HG03558 (cell line): Measurements from ENCODE around the gene LTBP1.

ENCODE experiments used
- ATAC-seq: cut with Tn5 transposase; IDR thresholded peaks from one replicate; pipeline ENCODE4 v1.9.1; 2021; ENCODE audit warnings: moderate number of reproducible peaks; ENCODE audit not compliant: unreplicated experiment; ENCODE audit errors: extremely low read depth

Gene LTBP1

DNA sequence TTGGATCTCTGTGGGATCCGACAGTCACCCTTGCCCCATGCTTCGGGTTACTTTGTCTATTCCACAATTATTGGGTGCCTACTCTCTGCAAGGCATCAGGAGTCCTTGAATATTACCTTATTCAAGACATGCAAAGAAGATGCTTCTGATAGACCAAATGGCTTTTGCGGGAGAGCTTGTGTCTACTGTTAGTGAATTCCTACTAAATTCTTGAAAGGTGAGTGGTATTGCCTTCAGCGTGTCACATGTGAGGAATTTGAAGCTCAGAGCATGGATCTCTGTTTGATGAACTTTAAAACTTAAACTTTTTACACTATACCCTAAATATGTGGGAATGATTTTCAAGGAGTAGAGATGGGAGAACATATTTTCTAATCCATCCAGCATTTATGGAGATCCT, 184.4 kb downstream of the LTBP1 start:
- no peak for ATAC-seq

DNA sequence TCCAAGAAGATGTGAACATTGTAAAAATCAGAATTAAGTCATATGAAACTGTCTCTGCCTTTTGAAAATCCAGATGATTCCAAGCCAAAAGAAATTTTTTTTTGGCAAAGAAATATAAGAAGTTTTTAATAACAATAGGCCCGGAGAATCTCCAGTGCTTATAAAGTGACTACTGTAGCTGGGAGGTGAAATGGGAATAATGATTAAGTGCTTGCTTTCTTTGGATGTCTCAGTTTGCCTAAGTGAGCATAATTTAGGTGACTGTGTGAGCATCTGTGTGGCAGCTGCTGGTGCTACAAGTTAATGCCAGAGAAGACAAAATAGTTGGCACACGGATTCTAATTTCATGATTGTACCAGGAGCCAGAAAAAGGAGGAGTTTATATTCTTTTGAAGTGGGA, 185.0 kb downstream of the LTBP1 start:
- ATAC-seq, result no peak

DNA sequence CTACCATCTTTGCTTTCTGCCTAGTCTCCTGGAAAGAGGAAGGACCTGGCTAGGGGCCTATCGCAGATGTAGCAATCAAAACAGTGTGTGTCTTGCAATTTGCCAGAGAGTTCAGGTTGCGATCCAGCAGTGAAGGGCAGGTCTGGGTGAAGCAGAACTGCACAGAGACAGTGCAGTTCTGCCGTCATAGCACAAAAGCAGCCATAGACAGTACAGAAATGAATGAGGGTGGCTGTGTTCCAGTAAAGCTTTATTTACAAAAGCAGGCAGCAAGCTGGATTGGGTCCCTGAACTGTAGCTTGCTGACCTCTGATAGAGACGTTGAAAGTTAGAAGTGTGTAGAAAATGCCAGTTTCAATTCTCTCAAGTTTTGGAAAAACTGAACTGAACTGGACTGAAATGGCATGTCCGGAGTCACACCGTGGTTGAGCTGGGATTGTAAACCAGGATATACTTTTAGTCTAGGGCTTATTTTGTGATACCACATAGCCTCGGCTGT, 186.8 kb downstream of the LTBP1 start:
- ATAC-seq, result no peak

DNA sequence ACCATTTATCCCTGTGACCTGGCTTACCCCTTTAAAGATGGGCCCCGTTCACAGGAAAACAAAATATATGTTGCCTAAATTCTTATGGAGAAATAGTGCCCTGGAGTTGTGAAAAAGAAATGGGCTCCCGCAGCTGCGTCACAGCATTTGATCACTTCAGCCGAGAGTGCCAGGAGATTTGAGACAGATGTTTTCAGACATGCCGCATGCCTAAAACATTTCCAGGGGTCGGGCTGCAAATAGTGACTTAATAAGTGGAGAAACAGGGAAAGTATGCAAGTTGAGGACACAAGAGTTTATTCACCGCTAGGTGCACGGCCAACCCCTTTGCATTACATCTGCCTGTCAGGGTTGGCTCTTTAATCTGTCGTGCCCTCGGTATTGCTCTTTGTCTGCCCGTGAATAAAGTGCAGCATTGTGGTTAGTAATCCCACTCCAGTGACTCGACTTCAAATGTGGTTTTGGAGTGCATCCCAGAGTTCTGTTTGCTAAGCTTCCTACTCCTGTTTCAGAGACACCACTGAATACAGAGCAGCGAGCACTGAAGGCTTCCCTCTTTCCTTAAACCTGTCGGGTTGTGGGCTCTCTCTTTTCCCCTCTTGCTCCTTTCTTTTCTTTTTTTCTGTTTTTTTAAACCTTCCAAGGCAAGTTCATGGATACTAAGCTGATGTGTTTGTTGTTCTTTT, 187.5 kb downstream of the LTBP1 start:
- ATAC-seq, result no peak

DNA sequence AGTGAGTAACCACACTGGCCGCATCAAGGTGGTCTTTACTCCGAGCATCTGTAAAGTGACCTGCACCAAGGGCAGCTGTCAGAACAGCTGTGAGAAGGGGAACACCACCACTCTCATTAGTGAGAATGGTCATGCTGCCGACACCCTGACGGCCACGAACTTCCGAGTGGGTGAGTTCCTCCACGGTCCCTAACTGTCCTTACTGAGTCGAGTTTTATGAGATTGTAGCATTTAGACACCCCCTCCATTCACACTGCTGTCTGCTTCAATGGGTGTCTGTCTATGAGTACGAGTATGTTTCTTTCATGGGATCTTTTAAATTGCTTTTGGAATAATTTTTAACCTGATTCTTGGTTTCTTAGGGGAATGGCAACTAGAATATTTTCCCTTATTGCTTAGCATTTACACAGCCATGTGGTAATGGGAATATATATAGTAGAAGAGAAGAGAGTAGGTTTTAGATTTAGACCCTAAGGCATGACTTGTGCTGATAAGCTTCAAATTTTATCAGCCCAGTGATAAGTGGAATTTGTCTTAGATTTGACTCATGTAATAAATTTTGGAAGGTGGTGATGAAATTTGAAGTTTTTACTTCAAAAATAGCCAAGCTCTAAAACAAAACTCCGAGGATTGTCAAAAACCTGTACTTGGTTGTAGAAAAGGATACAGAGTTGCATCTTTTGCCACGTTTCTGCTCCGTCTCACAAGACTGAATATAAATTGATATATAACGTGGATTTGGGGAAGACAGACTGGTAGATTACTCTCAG, 188.2 kb downstream of the LTBP1 start:
- ATAC-seq, result no peak

DNA sequence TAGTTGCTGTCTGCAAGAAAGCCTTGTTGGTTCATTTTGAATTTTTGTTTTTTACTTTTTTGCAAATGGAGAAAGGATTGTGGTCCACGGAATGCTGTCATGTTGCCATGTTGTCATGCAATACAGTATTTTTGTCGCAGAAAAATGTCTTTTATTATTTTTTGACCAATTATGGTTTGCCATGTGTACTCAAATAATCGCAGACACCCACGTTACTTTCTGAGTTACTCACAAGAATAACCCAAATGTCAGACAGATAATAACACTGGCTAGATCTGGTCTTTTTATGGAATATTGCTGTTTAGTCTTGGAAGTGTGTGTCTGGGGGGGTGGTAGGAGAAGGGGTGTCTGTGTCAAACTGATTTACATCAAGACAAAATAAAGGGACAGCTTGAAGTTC, 188.9 kb downstream of the LTBP1 start:
- ATAC-seq, result no peak

DNA sequence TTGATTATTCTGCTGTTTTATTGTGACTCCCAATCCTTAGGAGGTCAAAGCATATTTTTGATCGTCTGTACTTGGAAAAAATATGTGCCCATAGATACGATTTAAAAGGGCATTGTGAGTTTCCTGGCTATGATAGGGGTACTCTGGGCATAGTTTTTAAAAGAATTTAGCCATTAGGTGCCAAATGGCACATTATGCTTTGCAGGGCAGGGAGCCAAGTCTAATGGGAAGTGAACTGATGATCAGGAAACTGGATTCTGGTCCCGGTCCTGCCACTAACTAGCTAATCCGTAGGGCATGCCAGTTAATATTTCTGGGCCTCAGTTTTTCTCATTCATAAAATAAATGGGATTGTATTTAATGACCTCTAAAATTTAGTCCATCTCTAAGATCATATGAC, 189.3 kb downstream of the LTBP1 start:
- ATAC-seq, result no peak

DNA sequence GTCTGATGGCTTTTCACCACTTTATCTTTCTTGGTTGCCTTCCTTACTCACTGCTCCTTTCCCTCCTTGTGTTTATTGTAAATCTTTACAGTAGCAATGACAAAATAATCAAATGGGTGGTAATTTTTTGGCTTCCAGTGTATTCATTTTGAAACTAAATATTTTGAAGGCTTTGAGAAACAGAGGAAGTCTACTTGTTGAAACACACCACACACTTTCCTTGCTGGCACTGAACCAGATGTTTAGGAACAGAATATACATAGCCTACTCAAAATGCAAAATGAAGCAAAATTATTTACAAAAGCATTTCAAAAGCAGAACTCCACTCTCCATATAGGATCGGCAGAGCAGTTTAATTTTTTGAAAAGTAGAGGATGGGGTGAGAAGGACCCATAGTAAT, 189.8 kb downstream of the LTBP1 start:
- no peak for ATAC-seq

DNA sequence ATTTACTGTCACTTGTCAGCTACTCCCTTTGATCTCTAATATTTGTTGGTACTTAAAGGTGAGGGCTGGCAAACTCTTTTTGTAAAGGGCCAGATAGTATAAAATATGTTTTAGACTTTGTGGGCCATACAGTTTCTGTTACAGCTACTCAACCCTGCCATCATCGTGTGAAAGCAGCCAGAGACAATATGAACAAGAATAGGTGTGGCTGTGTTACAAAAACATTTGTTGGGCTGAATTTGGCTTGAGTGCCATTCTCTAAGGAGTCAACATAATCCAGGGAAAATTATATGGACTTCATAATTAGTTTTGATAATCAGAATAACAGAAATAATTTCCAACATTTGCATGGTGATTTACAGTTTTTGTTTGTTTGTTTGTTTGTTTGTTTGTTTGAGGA, 190.6 kb downstream of the LTBP1 start:
- no peak for ATAC-seq

DNA sequence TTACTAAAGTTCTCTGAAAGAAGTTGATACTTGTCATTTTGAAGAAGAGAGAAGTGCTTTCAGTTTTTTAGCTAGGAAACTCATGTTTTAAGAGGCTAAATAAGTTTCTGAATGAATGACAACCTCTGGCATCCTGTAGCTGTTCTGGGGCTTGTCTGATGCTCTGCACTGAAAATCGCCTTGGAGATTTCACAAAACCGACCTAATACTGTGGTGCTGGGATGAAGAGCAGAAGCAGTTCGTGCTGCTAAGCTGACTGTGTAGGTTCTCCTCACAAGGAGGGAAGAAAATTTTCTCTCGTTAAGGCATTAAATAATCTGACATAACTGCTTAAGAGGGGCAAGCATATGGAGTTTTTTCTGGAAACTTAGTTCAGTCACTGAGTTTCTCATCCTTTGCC, 193.2 kb downstream of the LTBP1 start:
- ATAC-seq, result no peak

DNA sequence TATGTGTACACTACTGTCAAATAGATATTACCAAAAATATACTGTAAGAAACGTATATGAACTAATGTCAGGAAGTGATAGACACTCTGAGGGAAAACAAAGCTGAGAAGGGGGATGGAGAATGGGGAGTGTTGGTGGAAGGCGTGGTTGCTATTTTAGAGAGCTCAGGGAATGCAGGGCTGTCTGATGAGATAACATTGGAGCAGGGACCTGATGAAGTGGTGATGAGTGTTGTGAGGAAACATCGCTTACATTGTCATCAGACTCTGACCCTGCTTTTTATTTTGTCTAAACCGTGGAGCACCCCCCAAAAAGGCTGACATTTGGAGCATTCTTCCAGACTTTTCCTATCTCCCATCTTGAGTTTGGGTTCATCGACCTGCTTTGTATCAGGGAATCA, 194.7 kb downstream of the LTBP1 start:
- no peak for ATAC-seq

DNA sequence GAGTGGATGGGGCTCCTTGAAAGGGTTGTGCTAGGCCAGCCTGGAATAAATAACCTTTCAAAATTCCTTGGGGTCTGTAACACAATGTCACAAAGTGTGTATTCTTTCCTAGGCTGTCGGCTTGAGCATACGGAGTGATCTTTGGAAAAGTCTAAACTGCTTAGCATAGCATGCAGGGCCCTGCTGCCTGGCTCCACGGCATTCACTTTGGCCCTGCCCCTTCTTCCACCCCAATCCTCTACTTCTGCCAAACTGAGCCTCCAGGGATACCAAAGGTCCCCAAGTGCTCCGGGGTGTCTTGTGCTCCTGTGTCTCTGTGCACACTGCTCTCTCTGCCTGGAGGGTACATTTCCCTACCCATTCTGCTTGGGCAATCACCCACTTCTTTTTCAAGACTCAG, 196.1 kb downstream of the LTBP1 start:
- ATAC-seq, result no peak

DNA sequence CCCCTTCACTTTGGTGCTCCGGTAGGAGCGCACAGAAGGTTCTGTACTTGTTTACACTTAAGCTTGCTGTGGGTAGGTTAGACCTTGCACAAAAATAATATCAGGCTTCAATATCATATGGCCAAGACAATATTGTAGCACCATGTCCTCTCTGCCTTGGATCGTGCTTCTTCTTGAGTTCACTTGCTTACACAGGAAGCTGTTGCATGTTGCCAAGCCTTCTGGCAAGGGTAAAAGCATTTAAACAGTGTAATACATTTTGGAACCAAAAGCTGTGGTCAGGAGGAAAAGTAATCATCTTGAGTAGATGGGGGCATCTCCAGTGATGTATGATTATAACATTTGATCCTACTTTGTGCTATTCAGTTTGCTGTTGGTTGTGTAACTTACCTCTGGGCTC, 197.5 kb downstream of the LTBP1 start:
- ATAC-seq, result no peak

DNA sequence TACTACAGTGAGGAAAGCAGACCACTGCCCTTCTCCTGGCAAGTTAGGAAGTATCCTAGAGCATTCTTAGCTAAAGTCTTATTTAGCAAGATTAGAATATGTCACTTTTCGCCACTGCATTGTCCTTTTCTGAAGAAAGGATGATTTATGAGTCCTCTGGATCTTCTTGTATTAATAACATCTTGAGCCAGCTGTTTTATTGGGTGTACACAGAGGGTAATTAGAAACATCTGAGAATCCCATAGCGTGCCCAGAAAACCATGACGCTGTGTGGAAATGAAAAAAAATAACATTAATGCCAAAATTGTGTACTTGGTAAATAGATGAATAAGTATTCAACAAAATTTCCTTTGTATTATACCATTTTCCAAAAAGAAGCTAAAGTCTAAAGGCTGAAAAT, 198.7 kb downstream of the LTBP1 start:
- ATAC-seq, result no peak

DNA sequence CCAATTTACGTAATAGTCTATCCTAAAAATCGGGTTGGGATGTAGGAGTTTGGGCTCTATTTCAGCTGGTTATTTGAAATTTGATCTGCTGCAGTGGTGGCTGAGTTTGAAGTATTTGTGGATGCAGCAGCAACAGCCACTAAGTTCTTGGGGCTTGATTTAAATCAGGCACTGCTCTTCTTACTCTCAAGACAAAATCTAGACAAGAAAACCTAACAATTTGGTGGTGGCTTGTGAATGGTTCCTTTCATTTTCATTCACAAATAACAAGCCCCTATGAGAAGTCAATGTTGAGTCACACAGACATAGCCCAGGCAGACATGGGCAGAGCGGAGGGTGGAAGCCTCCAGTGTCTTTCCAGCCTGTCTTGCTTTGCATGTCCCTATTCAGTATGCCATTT, 199.3 kb downstream of the LTBP1 start:
- ATAC-seq, result no peak

DNA sequence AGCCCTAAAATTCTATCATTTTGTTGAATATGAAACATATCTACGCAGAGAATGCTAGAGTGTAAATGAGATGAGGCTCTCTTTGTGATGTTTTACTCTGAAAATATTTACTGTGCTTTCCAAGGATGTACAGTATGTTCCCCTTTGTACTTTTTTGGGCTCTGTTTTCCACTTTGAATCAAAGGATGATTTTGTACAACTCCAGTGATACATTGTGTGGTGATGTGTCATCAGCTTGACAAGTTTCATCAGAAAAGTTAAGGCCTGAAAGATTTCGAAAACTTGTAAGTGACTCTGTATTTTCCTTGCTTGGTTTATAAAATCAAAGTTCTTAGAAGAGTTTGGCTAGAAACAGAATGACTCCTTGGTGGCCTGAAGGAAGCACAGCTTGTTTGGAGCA, 206.3 kb downstream of the LTBP1 start:
- no peak for ATAC-seq

DNA sequence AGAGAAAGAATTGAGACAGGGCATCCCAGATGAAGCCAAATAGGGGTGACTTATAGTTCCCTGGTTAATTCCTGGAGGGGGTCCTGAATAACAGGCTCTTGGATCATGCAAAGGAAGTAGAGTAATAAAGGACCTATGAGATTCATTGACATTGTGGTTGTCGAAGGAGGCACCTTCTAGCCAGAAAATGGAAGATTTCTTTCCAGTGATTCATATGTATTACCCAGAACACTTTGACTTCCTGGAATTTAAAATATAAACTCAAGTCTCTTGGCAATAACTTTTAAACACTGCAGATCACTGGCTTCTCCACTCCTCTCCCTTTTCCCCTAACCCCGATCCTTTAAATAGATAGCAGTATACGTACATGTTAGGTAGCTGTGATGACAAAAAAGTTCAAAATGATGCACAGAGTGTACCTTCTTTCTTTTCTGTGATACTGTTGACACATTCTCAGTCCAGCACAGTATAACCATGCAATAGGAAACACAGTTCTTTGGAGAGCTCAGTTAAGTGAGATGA, 211.8 kb downstream of the LTBP1 start:
- no peak for ATAC-seq

DNA sequence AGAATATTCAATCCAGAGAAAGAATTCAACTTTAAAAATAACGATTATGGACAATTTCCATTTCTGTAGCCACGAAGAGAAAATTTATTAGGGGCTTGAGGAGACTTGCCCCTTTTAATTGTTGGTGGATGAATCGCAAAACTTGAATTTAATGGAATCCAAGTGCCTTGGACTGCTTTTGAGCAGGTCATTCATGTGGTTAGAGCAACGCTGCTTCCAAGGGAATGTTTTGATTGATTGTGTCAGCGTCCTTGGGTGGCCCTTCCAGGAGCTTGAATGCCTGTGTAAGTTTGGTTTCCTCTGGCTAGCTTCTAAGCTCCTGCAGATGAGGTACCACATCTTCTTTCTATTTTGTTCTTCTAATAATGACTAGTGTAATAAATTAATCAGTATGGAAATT, 213.4 kb downstream of the LTBP1 start:
- no peak for ATAC-seq

DNA sequence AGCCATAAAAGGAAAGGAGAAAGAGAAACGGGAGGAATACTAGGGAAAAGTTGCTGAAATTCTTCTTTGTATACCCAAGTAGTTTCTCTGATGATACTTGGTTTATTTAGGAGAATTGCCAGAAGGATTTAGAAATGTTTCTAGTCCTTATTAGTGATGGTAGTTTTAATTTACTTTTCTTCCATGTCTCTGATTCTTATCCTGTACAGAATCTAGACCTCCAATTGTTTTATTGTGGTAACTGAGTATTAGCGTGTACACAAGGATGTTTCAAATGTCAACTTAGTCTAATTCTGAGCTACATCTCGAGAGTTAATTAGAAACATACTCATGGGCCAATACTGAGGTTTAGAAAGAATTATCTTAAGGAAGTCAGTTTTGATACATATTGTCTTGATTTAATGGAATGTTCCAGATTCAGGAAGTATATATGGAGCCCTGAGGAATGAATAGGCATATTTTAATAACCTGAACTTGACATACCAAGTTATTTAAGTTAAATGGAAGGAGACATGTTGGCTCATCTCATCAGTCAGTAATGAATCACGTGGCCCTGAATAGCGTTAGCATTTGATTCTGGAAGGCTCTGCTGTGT, 219.6 kb downstream of the LTBP1 start:
- no peak for ATAC-seq

DNA sequence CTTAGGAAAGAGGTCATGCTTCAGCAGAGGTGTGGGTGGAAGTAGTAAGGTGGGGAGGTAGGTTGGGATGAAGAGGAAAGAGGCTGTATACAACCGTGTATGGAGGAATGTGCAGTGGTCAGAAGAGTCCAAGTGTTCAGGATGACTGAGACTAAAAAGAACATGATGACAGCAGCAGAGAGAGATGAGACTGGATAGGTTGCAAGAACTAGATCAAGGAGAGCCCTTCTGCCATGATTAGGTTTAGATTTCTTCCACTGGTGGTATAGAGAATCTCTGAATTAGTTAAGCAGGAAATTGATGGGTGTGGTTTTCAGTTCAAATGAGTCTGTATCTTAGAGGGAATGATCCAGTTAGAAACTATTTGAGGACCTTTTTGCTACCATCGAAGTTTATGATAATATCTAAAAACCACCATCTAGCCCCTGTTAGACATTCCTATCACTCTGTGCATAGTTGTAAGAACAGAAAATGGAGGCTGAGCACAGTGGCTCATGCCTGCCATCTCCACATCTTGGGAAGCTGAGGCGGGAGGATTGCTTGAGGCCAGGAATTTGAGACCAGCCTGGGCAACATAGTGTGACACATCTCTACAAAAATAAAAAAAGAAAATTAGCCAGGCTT, 221.0 kb downstream of the LTBP1 start:
- no peak for ATAC-seq

DNA sequence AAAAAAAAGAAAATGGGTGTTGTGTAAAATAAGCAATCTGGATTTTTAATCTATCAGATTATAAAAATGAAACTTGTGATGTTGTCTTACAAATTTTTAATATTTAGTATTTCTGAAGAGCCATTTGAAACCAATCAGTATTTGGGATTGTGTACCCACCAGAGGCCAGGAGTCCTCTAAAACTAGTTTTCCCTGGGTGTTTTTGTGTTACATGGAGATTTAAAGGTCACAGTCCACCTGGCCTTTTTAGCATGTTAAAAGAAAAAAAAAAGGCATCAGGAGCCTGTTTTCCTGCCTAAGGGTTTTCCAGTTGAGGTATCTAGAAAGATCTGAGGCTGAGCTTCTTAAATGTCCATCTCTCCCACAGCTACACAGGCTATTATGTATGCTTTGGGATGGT, 221.7 kb downstream of the LTBP1 start:
- ATAC-seq, result no peak
